NCI-H146 treated with DMSO at 0.1 percent for 48 hours (cell line): ENCODE measurements around the gene RAI1.

ENCODE experiments used
- DNase-seq: peaks from one replicate; lab custom pipeline; 2025; ENCODE audit not compliant: unreplicated experiment; lab: John Stamatoyannopoulos, UW

Gene RAI1

GRCh38 chr17:17714261-17714866, 33.1 kb downstream of the RAI1 start:
- DNase-seq: no peak

GRCh38 chr17:17714879-17715278, 33.6 kb downstream of the RAI1 start:
- no peak for DNase-seq

- DNase-seq: no peak
These were observed 35.7 kb downstream of the RAI1 start for GRCh38 chr17:17716837-17717523.

- no peak for DNase-seq
These were observed 37.0 kb downstream of the RAI1 start for GRCh38 chr17:17718251-17718650.

GRCh38 chr17:17719199-17719940, 38.1 kb downstream of the RAI1 start:
- no peak for DNase-seq

- no peak for DNase-seq
These were observed 38.8 kb downstream of the RAI1 start for GRCh38 chr17:17719966-17720543.

- DNase-seq: no peak
These were observed 39.9 kb downstream of the RAI1 start for GRCh38 chr17:17721140-17721668.

- DNase-seq: no peak
These were observed 41.0 kb downstream of the RAI1 start for GRCh38 chr17:17722081-17722905.

GRCh38 chr17:17722906-17723353, 41.7 kb downstream of the RAI1 start:
- no peak for DNase-seq

- DNase-seq: peak; percentile 66
These were observed 42.4 kb downstream of the RAI1 start for GRCh38 chr17:17723354-17724261.

- DNase-seq: no peak
These were observed 43.2 kb downstream of the RAI1 start for GRCh38 chr17:17724307-17725010.

GRCh38 chr17:17725011-17725751, 43.9 kb downstream of the RAI1 start:
- DNase-seq: no peak

- no peak for DNase-seq
These were observed 44.6 kb downstream of the RAI1 start for GRCh38 chr17:17725752-17726457.

GRCh38 chr17:17726458-17727060, 45.3 kb downstream of the RAI1 start:
- no peak for DNase-seq

- DNase-seq: no peak
These were observed 45.9 kb downstream of the RAI1 start for GRCh38 chr17:17727111-17727659.

GRCh38 chr17:17728146-17728545, 46.9 kb downstream of the RAI1 start:
- DNase-seq: no peak
